H1 (cell line): ENCODE results near the gene EGR2. TPM values are rescaled to one million over a fixed set of nuclear protein-coding genes. Genes with fewer than 3 reads are reported as not detected.

ENCODE experiments used
- TAF7 ChIP-seq: optimal IDR thresholded peaks from 2 replicates; pipeline ENCODE3; 2011; ENCODE audit warnings: low read depth, mild to moderate bottlenecking, inconsistent platforms, low read length, moderate library complexity, borderline replicate concordance
- polyA plus RNA-seq, 7 experiments: library from polyadenylated mRNA; depleted of rRNA in 3 of 7; stranded (reverse) in 5 of 7; unstranded in 2 of 7; fragments of >200 nt in 5 of 7; fragments of 200-250 nt in 2 of 7; gene quantifications; 1 replicate in 5 of 7; 2 replicates in 1 of 7; 4 replicates in 1 of 7; pipeline versions ENCODE4 v1.2.1 to v1.2.3, GENCODE V29; 2011 to 2013; ENCODE audit warnings: missing spikeins in 2 of 7, mixed read lengths in 2 of 7
- total RNA-seq: library from RNA; stranded (reverse); fragmentation: NEBNext Ultra II Directional; extraction: Animal tissue kit (Norgen Biotek cat#: 25700); gene quantifications from 2 replicates; pipeline ENCODE4 v1.2.1, GENCODE V29; 2021

The EGR2 gene
- total and polyA plus RNA-seq, 2 of the 8 experiments (the other 6 are each of a cell fraction or from before 2014, with no cell fraction given) = 1.3 to 2.1 TPM

GRCh38 chr10:62804356-62805230 lies 11.6 kb downstream of the EGR2 start, which contains the start of gene ADO (continued):
- peak; percentile 64 for TF ChIP-seq TAF7
